Fibroblast of the aortic adventitia (primary cell): Measurements from ENCODE around the gene STARD4. TPM values are rescaled to one million over a fixed set of nuclear protein-coding genes. Genes with fewer than 3 reads are reported as not detected.
A peak's percentile ranks its signal among the peaks of the same experiment; 100 is the strongest.

ENCODE experiments used
- DNase-seq: peaks from one replicate; pipeline ENCODE4 v3.0.0-alpha.2; 2010; ENCODE audit warnings: low read depth
- H3K4me3 ChIP-seq: 2 replicates; pipeline ENCODE4 v1.5.1; 2011; ENCODE audit warnings: low read depth, mild to moderate bottlenecking, control low read depth, low read length, moderate library complexity
- total RNA-seq: library from RNA; depleted of rRNA; stranded (reverse); fragments of >200 nt; gene quantifications from 2 replicates; pipeline ENCODE4 v1.2.3, GENCODE V29; 2012; ENCODE audit warnings: low replicate concordance
- TF ChIP-seq, protein P1 (sequence below): IDR thresholded peaks from 2 replicates; pipeline ENCODE4 v1.5.1; 2011; ENCODE audit warnings: mild to moderate bottlenecking, low read length, control low read depth, inconsistent platforms; ENCODE audit not compliant: insufficient read depth

Gene STARD4, protein sequence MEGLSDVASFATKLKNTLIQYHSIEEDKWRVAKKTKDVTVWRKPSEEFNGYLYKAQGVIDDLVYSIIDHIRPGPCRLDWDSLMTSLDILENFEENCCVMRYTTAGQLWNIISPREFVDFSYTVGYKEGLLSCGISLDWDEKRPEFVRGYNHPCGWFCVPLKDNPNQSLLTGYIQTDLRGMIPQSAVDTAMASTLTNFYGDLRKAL
- total RNA-seq = 36.1 and 88.1 TPM in 2 replicates

DNA sequence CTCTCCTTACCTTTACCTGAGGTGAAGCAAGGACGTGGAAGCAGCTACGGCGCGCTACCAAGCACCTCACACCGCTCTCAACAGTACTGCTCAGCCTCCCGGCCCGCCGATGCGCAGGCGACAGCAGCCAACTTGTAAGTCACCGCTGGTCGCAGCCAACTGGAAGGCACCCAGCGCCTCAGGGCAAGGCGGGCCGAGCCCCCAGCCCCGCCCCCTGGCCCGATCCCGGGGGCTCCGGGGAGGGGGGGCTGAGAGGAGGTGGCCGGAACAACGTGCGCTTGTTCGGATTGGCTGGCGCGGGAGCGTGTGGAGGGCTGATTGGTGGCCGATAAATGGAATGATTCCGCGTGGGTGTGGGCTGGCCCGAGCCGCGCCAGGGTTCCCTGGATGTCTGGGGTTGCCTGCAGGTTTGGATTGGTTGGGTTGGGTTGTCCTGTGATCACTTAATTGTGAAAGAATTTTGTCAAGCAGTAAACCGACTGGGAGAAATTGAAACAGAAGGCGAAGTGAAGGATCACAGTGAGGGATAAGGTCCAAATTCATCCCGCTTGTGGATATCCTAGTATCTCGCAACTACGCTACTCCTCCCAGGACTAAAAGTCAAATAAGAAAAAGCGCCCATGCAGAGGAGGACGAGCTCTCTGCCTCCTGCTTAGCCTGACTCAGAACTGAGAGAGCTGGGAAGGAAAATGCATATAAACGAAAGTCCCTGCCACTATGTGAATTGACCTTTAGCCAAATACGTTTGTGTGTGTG lies at the start of gene STARD4:
Gene STARD4, minus strand, starts transcription at position 161 of the 756 bp plus-strand sequence. CDS start 5,102 bp downstream, outside the sequence.
- peak within 1 kb of the TSS; percentile 95 for H3K4me3 ChIP-seq
- TF ChIP-seq, protein P1, sequence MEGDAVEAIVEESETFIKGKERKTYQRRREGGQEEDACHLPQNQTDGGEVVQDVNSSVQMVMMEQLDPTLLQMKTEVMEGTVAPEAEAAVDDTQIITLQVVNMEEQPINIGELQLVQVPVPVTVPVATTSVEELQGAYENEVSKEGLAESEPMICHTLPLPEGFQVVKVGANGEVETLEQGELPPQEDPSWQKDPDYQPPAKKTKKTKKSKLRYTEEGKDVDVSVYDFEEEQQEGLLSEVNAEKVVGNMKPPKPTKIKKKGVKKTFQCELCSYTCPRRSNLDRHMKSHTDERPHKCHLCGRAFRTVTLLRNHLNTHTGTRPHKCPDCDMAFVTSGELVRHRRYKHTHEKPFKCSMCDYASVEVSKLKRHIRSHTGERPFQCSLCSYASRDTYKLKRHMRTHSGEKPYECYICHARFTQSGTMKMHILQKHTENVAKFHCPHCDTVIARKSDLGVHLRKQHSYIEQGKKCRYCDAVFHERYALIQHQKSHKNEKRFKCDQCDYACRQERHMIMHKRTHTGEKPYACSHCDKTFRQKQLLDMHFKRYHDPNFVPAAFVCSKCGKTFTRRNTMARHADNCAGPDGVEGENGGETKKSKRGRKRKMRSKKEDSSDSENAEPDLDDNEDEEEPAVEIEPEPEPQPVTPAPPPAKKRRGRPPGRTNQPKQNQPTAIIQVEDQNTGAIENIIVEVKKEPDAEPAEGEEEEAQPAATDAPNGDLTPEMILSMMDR = no peak
- peak; percentile 96 for DNase-seq

DNA sequence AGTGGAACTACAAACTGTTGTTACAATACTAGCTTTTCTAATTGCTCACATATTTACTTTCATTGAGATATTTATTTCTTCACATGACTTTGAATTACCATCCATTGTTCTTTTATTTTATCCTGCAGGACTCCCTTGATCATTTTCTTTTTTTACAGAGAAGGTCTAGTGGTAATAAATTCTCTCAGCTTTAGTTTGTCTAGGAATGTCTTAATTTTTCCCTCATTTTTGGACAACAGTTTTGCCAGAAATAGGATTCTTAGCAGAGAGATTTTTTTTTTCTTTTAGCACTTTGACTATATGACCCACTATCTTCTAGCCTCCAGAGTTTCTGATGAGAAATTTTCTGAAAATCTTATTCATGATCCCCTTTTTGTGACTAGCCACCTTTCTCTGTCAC lies 47.3 kb upstream of the STARD4 start:
- DNase-seq = no peak
- H3K4me3 ChIP-seq = no peak overlapping the region
- TF ChIP-seq, protein P1 = no peak

DNA sequence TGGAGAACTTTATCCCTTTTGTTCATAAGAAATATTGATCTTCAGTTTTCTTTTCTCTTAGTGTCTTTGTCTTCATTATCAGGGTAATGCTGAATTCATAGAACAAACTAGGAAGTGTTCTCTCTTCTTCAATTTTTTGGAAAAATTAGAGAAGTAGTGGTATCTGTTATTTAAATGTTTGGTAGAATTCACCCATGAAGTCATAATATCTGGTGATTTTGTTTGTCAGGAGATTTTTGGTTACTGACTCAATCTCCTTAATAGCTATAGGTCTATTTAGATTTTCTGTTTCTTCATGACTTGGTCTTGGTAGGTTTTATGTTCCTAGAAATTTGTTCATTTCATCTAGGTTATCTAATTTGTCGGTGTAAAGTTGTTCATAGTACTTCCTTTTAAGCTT lies 45.4 kb upstream of the STARD4 start:
- TF ChIP-seq, protein P1 = no peak
- DNase-seq = no peak
- H3K4me3 ChIP-seq = no peak overlapping the region

DNA sequence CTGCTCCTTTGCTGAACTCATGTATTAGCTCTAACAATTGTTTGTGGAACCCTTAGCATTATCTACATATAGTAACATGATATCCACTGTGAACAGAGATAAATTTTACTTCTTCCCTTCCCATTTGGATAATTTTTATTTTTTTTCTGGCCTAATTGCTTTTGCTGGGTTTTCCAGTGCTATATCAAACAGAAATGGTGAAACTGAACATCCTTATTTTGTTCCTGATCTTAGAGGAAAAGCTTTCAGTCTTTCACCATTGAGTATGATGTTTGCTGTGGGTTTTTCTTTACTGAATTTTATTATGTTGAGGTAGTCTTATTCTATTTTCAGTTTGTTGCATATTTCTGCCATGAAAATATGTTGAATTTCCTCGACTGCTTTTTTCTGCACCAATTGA lies 44.8 kb upstream of the STARD4 start:
- TF ChIP-seq, protein P1 = no peak
- H3K4me3 ChIP-seq = no peak overlapping the region
- no peak for DNase-seq

DNA sequence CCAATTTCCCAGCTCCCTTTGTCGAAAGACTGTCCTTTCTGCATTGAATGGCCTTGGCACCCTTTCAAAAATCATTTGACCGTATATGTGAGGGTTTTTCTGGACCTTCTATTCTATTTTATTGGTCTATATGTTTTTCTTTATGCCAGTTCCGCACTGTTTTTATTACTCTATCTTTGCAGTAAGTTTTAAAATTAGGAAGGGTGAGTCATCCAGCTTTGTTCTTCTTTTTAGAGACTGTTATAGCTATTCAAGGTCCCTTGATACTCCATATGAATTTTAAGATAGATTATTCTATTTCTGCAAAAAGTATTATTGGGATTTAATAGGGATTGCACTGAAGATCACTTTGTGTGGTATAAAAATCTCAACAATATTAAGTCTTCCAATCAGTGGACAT lies 44.2 kb upstream of the STARD4 start:
- DNase-seq = no peak
- TF ChIP-seq, protein P1 = no peak
- H3K4me3 ChIP-seq = no peak overlapping the region

DNA sequence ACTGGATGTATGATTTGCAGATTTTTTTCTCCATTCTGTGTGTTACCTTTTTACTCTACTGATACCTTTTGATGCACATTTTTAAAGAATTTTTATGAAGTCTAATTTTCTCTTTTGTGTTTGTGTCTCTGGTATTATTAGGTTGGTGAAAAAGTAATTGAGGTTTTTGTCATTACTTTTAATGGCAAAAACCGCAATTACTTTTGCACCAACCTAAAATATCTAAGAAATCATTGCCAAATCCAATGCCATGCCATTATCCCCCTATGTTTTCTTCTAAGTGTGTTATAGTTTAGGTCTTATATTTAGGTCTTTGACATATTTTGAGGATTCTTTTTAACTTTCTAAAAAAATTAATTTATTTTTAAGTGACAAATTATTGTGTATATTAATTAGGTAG lies 43.4 kb upstream of the STARD4 start:
- TF ChIP-seq, protein P1 = no peak
- H3K4me3 ChIP-seq = no peak overlapping the region
- DNase-seq = no peak

DNA sequence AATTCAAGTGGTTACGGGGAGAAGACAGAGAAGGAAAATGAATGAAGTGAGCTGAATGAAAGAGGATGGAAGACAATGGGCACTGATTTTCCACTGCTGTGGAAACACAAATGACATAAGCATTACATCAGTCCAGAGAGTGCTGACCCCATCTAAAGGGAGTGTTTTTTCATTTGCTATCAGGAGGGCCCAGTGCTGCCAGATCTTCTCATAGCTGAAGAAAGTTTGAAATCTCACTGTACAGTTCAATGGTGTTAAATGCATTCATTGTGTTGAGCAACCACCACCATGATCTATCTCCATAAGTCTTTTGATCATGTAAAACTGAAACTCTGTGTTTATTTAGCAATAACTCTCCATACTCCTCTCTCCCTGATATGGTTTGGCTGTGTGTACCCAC lies 41.5 kb upstream of the STARD4 start:
- TF ChIP-seq, protein P1 = no peak
- no peak overlapping the region for H3K4me3 ChIP-seq
- peak; percentile 9 for DNase-seq
